IPS-NIHi11 (cell line): Measurements from ENCODE around the gene PLA2R1.
"Not testable (repeated sequence)": the region's sequence is repeated elsewhere in the genome, so short reads cannot be mapped to it uniquely, and the experiment has no call there.

Source experiments
- DNase-seq: peaks from one replicate; pipeline ENCODE4 v3.0.0; 2012; ENCODE audit warnings: mixed read lengths, low spot score

PLA2R1 gene

DNA sequence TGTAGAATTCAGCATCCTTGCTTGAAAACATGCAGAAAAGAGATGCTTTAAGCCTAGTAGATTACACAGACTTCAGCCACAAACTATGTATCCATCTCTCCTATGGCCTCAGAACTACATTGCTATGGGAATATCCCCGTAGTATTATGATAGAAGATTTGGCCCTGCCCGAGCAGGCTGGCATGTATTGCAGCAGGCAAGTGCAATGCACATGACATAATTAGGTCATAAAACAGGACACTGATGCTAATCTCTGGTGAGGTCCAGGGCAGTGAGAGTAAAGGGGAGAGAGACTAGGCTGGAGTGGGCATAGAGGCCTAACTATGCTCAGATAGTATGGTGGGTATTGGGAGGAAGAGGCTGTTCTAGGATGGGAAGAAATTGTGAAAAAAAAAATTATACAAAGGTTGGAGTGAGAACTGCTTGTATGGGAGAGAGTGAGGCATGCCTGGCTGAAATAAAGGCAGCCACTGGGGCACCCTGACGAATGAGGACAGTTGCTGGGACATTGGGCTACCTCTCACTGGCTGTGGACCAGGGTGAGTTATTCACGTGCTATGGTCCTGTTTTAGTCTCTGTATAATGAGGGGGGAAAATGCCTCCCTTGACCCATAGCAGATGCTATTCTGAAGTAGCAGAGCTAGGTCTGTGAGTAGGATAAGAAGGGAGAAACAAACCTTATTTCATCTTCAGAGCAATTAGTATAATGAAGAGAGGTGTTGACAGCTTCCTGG, 1.6 kb upstream of the PLA2R1 start:
- no peak for DNase-seq

DNA sequence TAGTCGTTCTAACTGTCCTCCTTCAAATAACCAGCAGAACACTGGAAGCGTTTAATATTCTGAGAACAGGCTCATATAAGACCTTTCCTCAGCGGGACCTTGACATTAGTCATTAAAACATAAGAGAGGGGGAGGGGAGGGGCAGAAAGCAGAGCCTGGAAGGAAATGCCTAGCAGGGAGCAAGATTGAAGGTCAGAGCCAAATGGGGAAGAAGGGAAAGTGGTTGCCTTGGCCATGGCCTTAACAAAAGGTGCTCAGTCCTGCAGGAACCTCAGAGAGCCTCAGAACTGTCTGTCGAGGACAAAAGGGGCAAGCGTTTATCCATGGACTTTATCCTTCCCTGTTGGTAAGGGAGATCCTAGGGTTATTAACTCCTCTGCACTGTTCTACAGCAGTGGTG, 856 bp upstream of the PLA2R1 start:
- no peak for DNase-seq

DNA sequence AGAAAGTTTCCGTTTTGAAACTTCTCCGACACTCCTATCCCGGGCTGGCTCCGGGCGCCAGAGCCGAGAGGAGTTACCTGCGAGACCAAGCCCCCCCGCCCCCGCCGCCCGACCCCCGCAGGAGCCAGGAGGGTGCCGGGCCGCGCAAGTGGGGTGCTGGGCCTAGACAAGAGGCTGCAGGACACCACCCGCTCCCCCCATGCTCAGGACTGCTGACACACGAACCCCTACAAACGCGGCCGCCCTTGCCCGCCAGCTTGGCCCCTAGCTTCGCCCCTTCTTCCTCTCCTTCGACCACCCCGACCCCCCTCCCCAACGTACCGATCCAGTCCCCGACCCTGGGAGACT, 497 bp downstream of the PLA2R1 start:
- no peak for DNase-seq

DNA sequence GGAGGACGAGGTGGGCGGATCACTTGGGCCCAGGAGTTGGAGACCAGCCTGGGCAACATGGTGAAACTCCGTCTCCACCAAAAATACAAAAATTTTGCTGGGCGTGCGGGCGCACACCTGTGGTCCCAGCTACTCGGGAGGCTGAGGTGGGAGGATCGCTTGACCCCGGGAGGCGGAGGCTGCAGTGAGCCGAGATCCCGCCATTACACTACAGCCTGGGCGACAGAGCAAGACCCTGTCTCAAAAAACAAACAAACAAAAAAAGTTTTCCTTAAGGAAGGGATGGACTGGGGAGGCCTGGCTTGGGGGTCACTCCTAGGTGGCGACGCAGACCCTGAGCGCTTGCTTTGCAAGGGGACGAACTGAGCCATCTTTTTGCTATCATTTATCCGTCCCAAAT, 882 bp downstream of the PLA2R1 start:
- DNase-seq = no peak

DNA sequence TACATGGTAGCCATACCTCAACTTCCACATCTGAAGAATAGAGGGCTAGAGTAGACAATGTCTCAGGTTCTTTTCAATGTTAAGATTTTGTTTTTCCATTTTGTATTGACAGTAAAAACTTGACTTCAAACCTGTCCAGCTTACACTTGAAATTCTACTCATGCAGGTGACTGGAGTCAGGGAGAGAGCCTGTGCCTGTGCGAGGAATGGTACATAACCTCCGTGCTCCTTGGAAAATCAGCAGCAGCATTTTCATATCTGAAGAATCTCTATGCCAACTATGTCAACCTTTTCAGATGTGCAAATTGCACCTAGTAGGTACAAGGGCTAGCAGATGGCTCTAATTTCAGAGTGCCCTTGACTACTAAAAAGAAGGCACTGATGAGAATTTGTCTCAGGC, 2.1 kb downstream of the PLA2R1 start:
- DNase-seq = no peak

DNA sequence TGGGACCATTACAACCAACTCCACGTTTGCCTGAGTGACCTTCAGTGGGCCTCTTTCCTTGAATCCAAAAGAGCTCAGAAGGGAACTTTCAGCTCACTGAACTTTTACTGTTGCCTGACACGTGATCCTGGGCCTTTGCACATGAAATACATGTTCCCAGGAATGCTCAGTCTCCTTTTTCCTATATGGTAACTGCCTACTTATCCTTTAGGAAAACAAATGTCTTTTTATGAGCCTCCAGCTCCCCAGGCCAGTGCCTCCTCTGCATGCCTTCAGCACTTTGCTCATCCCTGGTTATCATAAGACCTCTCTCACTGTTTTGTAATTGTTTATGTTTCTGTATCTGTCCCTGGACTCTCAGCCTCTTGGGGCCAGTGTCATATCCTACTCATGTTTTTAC, 5.1 kb downstream of the PLA2R1 start:
- DNase-seq = no peak

GRCh38 chr2:160055726-160056108, 6.7 kb downstream of the PLA2R1 start:
- DNase-seq = peak; percentile 34

- DNase-seq = peak; percentile 72
Measured at GRCh38 chr2:160054984-160055725, 7.3 kb downstream of the PLA2R1 start.

DNA sequence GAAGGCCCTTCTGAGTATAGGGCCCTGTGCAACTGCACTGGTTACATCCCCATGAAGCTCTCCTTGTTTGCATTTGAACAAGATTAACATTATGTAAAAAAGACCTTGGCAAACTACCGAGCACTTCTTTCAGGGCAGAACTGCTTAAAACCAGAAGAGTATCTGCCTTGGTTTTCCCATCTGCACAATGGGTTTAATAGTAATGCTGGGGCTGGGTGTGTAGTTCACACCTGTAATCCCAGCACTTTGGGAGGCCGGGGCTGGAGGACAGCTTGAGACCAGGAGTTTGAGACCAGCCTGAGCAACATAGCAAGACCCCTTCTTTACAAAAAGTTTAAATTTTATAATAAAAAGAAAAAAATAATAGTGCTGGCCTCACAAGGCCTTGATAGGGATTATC, 8.5 kb downstream of the PLA2R1 start:
- no peak for DNase-seq

DNA sequence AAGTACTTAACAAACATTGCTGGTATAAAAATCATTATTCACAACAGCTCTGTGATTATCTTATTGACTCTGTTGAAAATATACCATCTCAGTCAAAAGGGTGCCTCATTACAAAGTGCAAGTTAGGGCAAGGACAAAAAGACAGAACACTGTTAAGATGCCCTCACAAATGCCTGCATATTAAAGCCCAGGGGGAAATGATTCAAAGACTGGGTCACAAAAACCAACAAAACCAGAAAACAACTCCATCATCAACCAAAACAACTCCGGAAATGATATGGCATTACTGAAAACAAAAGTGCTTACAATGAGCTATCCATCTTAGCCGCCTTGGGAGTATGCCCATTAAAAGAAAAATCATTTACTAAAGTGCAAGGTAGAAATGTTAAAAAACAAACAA, 9.9 kb downstream of the PLA2R1 start:
- DNase-seq = no peak

DNA sequence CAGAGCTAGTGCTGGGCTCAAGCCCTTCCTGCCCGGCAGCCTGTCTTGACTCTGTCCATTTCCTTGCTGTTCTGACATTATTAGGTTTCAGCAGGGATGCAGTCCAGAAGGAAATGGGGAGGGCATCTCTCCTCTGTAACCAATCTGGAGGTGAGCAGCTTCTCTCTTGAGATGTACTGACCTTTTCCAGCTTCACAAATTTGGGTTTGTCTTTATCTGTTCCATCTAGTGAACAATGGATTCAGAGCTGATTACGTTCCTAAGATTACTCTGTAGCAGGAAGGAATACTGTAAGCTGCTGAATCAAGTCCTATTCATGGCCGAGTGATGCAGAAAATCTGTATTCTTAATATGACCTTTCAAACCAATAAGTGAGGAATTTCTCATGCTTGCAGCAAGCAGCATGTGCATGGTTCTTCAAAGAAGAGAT, 11.0 kb downstream of the PLA2R1 start:
- DNase-seq = no peak

DNA sequence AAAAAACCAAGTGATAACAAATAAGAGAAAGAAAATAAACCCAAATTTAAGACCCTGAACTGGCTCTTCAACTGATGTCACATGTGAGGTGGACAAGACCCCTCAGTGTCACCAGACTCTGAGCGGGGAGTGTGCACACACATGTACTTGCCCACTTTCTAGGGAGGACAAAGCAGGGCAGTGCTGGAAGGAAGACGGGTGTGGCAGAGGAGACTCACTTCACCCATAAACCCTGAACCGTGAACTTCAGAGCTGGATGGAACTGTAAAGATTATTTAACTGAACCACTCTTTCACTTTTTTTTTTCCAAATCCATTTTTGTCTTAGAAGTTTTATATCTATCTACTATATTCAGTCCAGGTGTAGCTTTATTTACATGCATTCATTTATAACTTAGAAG, 12.3 kb downstream of the PLA2R1 start:
- DNase-seq = no peak

- DNase-seq = no peak
Measured at GRCh38 chr2:160045703-160046210, 16.7 kb downstream of the PLA2R1 start.

GRCh38 chr2:160044728-160045127, 17.7 kb downstream of the PLA2R1 start:
- peak; percentile 29 for DNase-seq

- no peak for DNase-seq
Measured at GRCh38 chr2:160043265-160043664, 19.1 kb downstream of the PLA2R1 start.

DNA sequence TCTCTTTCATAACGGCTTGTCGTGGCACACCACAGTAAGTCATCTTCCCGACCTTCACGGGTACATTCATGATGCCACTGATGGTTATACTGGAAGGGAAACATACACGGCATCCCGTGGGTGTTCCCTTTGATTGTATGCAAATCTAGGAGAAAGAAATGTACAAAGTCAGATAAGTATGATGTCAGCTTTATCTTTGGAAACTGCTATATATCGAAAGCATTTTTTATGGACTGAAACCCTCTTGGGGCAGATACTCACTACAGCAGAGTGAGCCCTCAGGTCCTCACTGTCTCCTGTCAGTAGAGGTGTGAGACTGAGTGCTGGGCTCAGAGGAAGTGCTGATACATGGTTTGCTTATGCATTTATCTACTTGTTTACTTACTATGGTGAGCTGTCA, 20.4 kb downstream of the PLA2R1 start:
- DNase-seq = no peak

GRCh38 chr2:160041091-160041490, 21.3 kb downstream of the PLA2R1 start:
- no peak for DNase-seq

GRCh38 chr2:160039166-160039903, 23.1 kb downstream of the PLA2R1 start:
- no peak for DNase-seq

- DNase-seq = not testable (repeated sequence)
Measured at GRCh38 chr2:160038662-160039061, 23.8 kb downstream of the PLA2R1 start.

GRCh38 chr2:160036736-160037135, 25.7 kb downstream of the PLA2R1 start:
- no peak for DNase-seq

DNA sequence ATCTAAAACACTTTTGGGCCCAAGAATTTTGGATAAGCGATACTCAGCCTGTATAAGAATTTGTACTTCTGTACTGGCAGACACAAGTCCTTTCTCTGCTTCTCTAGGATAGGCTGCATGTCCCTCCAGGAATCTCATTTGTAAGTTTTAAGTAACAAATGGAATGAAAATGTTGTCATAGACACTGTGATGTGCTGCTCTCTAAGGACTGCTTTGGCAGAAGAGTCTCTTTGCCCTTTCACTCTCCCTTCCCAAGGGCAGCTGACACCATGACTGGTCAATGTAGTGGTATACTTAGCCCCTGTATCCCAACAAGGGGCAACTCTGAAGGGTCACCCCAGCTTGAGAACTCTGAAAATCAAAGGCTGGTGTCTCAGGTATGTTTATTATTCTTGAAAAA, 27.3 kb downstream of the PLA2R1 start:
- no peak for DNase-seq

DNA sequence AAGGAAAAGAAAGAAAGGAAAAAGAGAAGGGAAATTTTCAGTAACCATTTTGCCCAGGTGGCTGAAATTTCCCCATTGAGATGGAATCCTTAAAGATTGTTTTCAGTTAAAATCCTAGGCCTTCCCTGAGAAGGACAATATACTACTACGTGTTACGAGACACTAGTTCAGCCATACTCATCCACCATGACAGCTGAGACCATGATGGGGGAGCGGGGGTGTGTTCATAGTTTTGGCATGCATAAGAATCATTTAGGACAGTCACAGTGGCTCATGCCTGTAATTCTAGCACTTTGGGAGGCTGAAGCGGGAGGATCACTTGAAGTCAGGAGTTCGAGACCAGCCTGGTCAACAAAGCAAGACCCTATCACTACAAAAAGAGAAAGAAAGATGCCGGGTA, 28.0 kb downstream of the PLA2R1 start:
- no peak for DNase-seq
